SK-N-SH treated with all-trans-retinoic acid at 6 μM for 48 hours (cell line): Measurements from ENCODE around the gene FUZ.

Experiments
- ATAC-seq: fragments of 200-7000 bp; cut with Tn5 transposase; 3 replicates; pipeline ENCODE4 v1.9.1; 2020; ENCODE audit warnings: mild to moderate bottlenecking, moderate library complexity
- ARNTL ChIP-seq: fragments of 450-650 bp; formaldehyde crosslinking; IDR thresholded peaks from 2 replicates; pipeline ENCODE4 v1.5.0; 2020; ENCODE audit warnings: low read depth, mild to moderate bottlenecking, moderate library complexity, borderline replicate concordance
- BACH2 ChIP-seq: fragments of 250-450 bp; sonication (Bioruptor Pico); IDR thresholded peaks from 2 replicates; pipeline ENCODE4 v1.9.0; 2021; ENCODE audit warnings: mild to moderate bottlenecking, borderline replicate concordance
- CSDC2 ChIP-seq: fragments of 250-450 bp; sonication (Bioruptor Pico); IDR thresholded peaks from 2 replicates; pipeline ENCODE4 v1.5.0; 2020; ENCODE audit warnings: mild to moderate bottlenecking, moderate library complexity
- CSRNP3 ChIP-seq: fragments of 250-450 bp; sonication (Bioruptor Pico); IDR thresholded peaks from 2 replicates; pipeline ENCODE4 v1.5.1; 2021; ENCODE audit warnings: mild to moderate bottlenecking, moderate library complexity
- ESRRG ChIP-seq: fragments of 250-450 bp; sonication (Bioruptor Pico); IDR thresholded peaks from 2 replicates; pipeline ENCODE4 v1.6.1; 2021; ENCODE audit warnings: mild to moderate bottlenecking
- GLIS3 ChIP-seq: fragments of 250-450 bp; sonication (Bioruptor Pico); IDR thresholded peaks from 2 replicates; pipeline ENCODE4 v1.5.0; 2020; ENCODE audit warnings: mild to moderate bottlenecking, moderate library complexity
- ISL1 ChIP-seq: fragments of 250-450 bp; sonication (Bioruptor Pico); IDR thresholded peaks from 2 replicates; pipeline ENCODE4 v2.1.2; 2022; ENCODE audit warnings: mild to moderate bottlenecking, moderate library complexity
- OSR1 ChIP-seq: fragments of 250-450 bp; sonication (Bioruptor Pico); IDR thresholded peaks from 2 replicates; pipeline ENCODE4 v1.8.0; 2022; ENCODE audit warnings: moderate library complexity, mild to moderate bottlenecking, inconsistent platforms
- POU6F1 ChIP-seq: fragments of 250-450 bp; sonication (Bioruptor Pico); IDR thresholded peaks from 2 replicates; pipeline ENCODE4 v1.8.0; 2021; ENCODE audit warnings: low read depth, mild to moderate bottlenecking, moderate library complexity, borderline replicate concordance
- PPARA ChIP-seq: fragments of 250-450 bp; sonication (Bioruptor Pico); IDR thresholded peaks from 2 replicates; pipeline ENCODE4 v1.5.0; 2020; ENCODE audit warnings: mild to moderate bottlenecking, borderline replicate concordance
- RARB ChIP-seq: fragments of 250-450 bp; sonication (Bioruptor Pico); IDR thresholded peaks from 2 replicates; pipeline ENCODE4 v1.8.0; 2021; ENCODE audit warnings: mild to moderate bottlenecking, moderate library complexity
- SNAI2 ChIP-seq: fragments of 250-450 bp; sonication (Bioruptor Pico); IDR thresholded peaks from 2 replicates; pipeline ENCODE4 v1.5.0; 2020; ENCODE audit warnings: mild to moderate bottlenecking, moderate library complexity
- TCF4 ChIP-seq: fragments of 250-450 bp; sonication (Bioruptor Pico); IDR thresholded peaks from 2 replicates; pipeline ENCODE4 v1.8.0; 2021; ENCODE audit warnings: mild to moderate bottlenecking, moderate library complexity, borderline replicate concordance
- TOX ChIP-seq: fragments of 250-450 bp; sonication (Bioruptor Pico); IDR thresholded peaks from 2 replicates; pipeline ENCODE4 v1.8.0; 2021; ENCODE audit warnings: mild to moderate bottlenecking, moderate library complexity, borderline replicate concordance
- TSHZ2 ChIP-seq: fragments of 250-450 bp; sonication (Bioruptor Pico); IDR thresholded peaks from 2 replicates; pipeline ENCODE4 v1.5.0; 2020; ENCODE audit warnings: mild to moderate bottlenecking, moderate library complexity
- ZC3H10 ChIP-seq: fragments of 250-450 bp; sonication (Bioruptor Pico); IDR thresholded peaks from 2 replicates; pipeline ENCODE4 v1.5.1; 2021; ENCODE audit warnings: mild to moderate bottlenecking, moderate library complexity
- ZFP3 ChIP-seq: fragments of 250-450 bp; sonication (Bioruptor Pico); IDR thresholded peaks from 2 replicates; pipeline ENCODE4 v1.5.0; 2020; ENCODE audit warnings: mild to moderate bottlenecking, moderate library complexity
- ZFP30 ChIP-seq: fragments of 450-650 bp; formaldehyde crosslinking; IDR thresholded peaks from 2 replicates; pipeline ENCODE4 v1.5.0; 2022; ENCODE audit warnings: mild to moderate bottlenecking, moderate library complexity
- ZNF565 ChIP-seq: fragments of 450-650 bp; formaldehyde crosslinking; conservative IDR thresholded peaks from 2 replicates; pipeline ENCODE4 v1.5.0; 2020; ENCODE audit warnings: low read depth, mild to moderate bottlenecking, moderate library complexity
- ZNF70 ChIP-seq: fragments of 450-650 bp; formaldehyde crosslinking; IDR thresholded peaks from 2 replicates; pipeline ENCODE4 v1.5.0; 2020; ENCODE audit warnings: mild to moderate bottlenecking, moderate library complexity
- ZNF8 ChIP-seq: fragments of 450-650 bp; formaldehyde crosslinking; IDR thresholded peaks from 2 replicates; pipeline ENCODE4 v1.5.0; 2020; ENCODE audit warnings: mild to moderate bottlenecking, moderate library complexity
- TF ChIP-seq, protein P1 (sequence below): fragments of 250-450 bp; sonication (Bioruptor Pico); IDR thresholded peaks from 2 replicates; pipeline ENCODE4 v1.5.1; 2020; ENCODE audit warnings: low read depth, mild to moderate bottlenecking, moderate library complexity

Gene FUZ

DNA sequence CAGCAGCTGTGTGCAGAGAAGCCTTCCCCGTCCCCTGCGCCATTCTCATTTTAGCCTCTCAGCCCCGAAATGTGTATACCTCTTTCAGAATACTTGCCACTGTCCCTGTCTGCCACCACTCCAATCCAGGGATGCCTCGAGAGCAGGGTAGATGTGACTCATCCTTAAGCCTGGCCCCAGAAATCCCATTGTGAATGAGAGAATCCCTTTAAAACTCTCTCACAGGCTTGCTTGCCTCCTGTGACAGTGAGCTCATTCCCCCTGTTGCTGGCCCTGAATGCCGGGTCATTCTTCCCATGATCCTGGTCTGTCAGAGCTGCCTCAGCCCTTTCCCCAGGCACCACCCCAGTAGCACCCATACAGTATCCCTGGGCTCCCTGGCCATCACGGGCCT is 36.7 kb downstream of the FUZ start:
- TF ChIP-seq BACH2 (CRISPR knock-in tag) (no peak), ARNTL (no peak)
- no peak for ATAC-seq

- ATAC-seq = no peak
- TF ChIP-seq CSRNP3 (CRISPR knock-in tag) (no peak), ZC3H10 (CRISPR knock-in tag) (no peak), ZNF565 (CRISPR knock-in tag) (no peak)
These were observed 37.2 kb downstream of the FUZ start for GRCh38 chr19:49775742-49776370.

DNA sequence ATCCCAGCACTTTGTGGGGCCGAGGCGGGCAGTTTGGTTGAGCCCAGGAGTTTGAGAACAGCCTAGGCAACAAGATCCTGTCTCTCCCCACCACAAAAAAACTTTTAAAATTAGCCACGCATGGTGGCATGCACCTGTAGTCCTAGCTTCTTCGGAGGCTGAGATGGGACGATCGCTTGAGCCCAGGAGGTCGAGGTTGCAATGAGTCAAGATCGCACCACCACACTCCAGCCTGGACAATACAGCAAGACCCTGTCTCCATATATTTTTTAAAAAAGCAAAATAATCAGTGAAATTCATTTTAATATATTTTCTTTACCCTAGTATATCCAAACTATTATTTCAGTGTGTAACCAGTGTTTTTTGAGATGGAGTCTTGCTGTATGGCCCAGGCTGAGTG is 38.1 kb downstream of the FUZ start:
- no peak for TF ChIP-seq ZNF8 (CRISPR knock-in tag)
- TF ChIP-seq ARNTL = no peak
- TF ChIP-seq BACH2 (CRISPR knock-in tag) = no peak
- TF ChIP-seq RARB (CRISPR knock-in tag) = no peak
- TF ChIP-seq SNAI2 (CRISPR knock-in tag) = no peak
- TF ChIP-seq ZFP30 (CRISPR knock-in tag) = no peak
- no peak for TF ChIP-seq POU6F1 (CRISPR knock-in tag)
- TF ChIP-seq ZNF70 (CRISPR knock-in tag) = no peak
- no peak for TF ChIP-seq CSDC2
- no peak for TF ChIP-seq GLIS3 (CRISPR knock-in tag)
- no peak for ATAC-seq

DNA sequence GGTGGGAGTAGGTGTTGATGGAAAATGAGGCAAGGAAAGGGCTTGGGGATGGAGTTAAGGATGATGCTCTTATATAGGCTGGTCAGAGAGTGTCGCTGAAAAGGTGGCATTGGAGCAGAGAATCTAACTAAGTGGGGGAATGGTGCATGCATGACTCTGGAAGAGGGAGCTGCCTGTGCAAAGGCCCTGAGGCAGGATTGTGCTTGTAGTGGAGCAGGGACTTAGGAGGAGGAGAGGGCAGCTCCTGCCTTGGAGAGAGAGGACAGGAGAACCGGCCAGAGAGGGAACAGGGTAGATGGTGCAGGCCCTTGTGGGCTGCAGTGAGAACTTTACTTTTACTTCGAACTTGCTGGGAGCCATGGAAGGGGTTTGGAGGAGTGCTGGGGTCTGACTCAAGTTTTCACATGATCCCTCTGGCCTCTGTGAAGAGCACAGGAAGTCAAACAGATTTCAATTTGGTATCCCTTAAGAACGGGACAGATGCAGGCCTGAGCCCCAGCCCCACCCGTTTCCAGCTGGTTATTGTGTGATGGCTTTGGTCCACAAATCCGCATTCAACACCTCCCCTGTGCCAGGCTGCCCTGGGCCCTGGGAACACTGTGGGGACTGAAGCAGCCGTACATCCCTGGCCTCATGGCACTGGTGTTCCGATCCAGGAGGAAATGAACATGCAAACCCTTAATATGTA is 39.3 kb downstream of the FUZ start:
- TF ChIP-seq BACH2 (CRISPR knock-in tag) (no peak), OSR1 (CRISPR knock-in tag) (no peak), RARB (CRISPR knock-in tag) (no peak), CSRNP3 (CRISPR knock-in tag) (no peak), ZNF8 (CRISPR knock-in tag) (no peak), ISL1 (no peak), TCF4 (CRISPR knock-in tag) (no peak), ZC3H10 (CRISPR knock-in tag) (no peak)
- TF ChIP-seq, protein P1, sequence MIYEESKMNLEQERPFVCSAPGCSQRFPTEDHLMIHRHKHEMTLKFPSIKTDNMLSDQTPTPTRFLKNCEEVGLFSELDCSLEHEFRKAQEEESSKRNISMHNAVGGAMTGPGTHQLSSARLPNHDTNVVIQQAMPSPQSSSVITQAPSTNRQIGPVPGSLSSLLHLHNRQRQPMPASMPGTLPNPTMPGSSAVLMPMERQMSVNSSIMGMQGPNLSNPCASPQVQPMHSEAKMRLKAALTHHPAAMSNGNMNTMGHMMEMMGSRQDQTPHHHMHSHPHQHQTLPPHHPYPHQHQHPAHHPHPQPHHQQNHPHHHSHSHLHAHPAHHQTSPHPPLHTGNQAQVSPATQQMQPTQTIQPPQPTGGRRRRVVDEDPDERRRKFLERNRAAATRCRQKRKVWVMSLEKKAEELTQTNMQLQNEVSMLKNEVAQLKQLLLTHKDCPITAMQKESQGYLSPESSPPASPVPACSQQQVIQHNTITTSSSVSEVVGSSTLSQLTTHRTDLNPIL (CRISPR knock-in tag) = no peak
- no peak for ATAC-seq

- ATAC-seq = no peak
- TF ChIP-seq TOX (CRISPR knock-in tag) (no peak), BACH2 (CRISPR knock-in tag) (no peak), CSRNP3 (CRISPR knock-in tag) (no peak), CSDC2 (no peak), ZFP30 (CRISPR knock-in tag) (no peak), ZC3H10 (CRISPR knock-in tag) (no peak), ZNF565 (CRISPR knock-in tag) (no peak), ZNF8 (CRISPR knock-in tag) (no peak), PPARA (no peak), TCF4 (CRISPR knock-in tag) (no peak), SNAI2 (CRISPR knock-in tag) (no peak), ARNTL (no peak), GLIS3 (CRISPR knock-in tag) (no peak), TSHZ2 (CRISPR knock-in tag) (no peak), ISL1 (no peak), ESRRG (CRISPR knock-in tag) (no peak), ZFP3 (CRISPR knock-in tag) (no peak), RARB (CRISPR knock-in tag) (no peak)
These were observed 40.2 kb downstream of the FUZ start for GRCh38 chr19:49772850-49773432.
